HUES64 (cell line): ENCODE data around the gene ARHGAP10.

ENCODE experiments used
- H3K27ac ChIP-seq: 2 replicates; pipeline ENCODE4 v1.7.0; 2013; ENCODE audit warnings: low read depth, low read length, inconsistent platforms
- H3K27me3 ChIP-seq: 2 replicates; pipeline ENCODE4 v1.6.1; 2013; ENCODE audit warnings: mild to moderate bottlenecking, low read length; ENCODE audit not compliant: insufficient read depth
- H3K36me3 ChIP-seq: 2 replicates; pipeline ENCODE4 v1.6.1; 2013; ENCODE audit warnings: mild to moderate bottlenecking, low read length; ENCODE audit not compliant: insufficient read depth
- H3K4me1 ChIP-seq: 2 replicates; pipeline ENCODE4 v1.6.1; 2013; ENCODE audit warnings: mild to moderate bottlenecking, low read length, moderate library complexity; ENCODE audit not compliant: insufficient read depth
- H3K4me3 ChIP-seq: 2 replicates; pipeline ENCODE4 v1.5.1; 2013; ENCODE audit warnings: mild to moderate bottlenecking, low read length, moderate library complexity
- H3K9ac ChIP-seq: 2 replicates; pipeline ENCODE4 v1.6.1; 2013; ENCODE audit warnings: mild to moderate bottlenecking, low read depth, low read length
- H3K9me3 ChIP-seq: 2 replicates; pipeline ENCODE4 v1.6.1; 2013; ENCODE audit warnings: low read depth, low read length; ENCODE audit not compliant: insufficient read depth
- WGBS: fragments of 150-250, 120-280 bp; methylation state at CpG from one replicate; pipeline ENCODE4 v1.1.7; 2013; ENCODE audit warnings: missing lambda C conversion rate; 5-methylcytosine and 5-hydroxymethylcytosine counted together

ARHGAP10 gene

DNA sequence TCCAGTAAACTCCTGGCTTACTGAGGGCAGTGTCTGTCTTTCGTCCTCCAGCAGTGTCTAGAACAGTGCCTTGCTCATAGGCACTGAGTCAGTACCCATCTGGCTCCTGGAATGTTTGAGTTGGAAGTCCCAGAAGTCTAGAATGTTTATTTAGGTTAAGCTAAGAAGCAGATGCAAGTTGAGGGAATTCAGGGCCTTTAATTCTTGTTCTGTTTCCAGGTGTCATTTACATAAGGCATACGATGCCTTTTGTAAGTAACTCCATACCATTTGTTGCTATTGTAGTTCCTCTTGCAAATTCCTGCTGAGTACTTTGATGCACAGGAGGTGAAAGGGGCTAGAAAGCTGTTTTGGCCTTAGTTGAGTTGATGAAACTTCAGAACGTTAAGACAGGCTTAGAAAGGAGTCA lies 22.2 kb downstream of the ARHGAP10 start:
- no peak overlapping the region for H3K9ac ChIP-seq
- peak overlapping the region; percentile 72; the same call in 1 of the 2 replicates for H3K27ac ChIP-seq
- H3K27me3 ChIP-seq: no peaks in the 10 kb centered on the region
- peaks cover 28% of the 10 kb centered on the region for H3K4me1 ChIP-seq
- no peaks in the 10 kb centered on the region for H3K36me3 ChIP-seq
- no peak overlapping the region for H3K4me3 ChIP-seq
- no peaks in the 10 kb centered on the region for H3K9me3 ChIP-seq
- 35% methylated on average over 3 of the region's 3 CpGs for WGBS

DNA sequence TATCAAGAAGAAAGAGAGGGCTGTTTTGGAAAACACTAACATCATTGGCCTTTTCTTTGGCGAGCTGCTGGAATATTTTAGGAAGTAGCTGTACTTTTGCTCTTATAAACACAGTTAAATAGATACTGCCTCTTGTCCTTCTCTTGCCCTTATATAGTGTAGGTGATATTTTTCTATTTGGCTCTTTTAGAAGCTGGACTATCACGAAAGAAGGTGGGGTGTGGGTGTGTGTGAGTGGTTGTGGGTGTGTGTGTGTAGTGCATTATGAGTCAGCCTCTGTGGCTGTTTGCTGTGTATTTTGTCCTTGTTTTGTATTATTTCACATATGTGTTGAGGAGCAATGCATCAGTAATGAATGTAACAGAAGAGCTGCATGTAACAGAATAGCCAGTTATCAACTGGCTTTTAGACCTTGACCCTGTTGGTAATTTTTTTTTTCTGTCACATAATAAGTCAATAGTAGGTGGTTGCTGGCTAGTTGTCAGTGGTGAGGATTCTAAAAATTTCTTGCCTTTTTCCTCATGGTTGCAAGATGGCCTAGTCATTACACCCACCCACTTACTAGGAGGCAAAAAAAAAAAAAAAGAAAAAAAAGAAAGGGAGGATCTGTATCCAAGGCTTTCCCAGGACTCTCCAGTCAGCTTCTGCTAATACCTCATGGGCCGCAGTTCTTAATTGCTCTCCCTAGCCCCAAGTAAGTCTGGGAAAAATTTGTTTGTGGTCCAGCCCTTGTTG lies 23.8 kb downstream of the ARHGAP10 start:
- H3K36me3 ChIP-seq: no peaks in the 10 kb centered on the region
- no peaks in the 10 kb centered on the region for H3K9me3 ChIP-seq
- peaks cover 19% of the 10 kb centered on the region for H3K4me1 ChIP-seq
- WGBS: 98% methylated on average over 3 of the region's 3 CpGs
- no peak overlapping the region for H3K27ac ChIP-seq
- no peak overlapping the region for H3K9ac ChIP-seq
- no peaks in the 10 kb centered on the region for H3K27me3 ChIP-seq
- no peak overlapping the region for H3K4me3 ChIP-seq

DNA sequence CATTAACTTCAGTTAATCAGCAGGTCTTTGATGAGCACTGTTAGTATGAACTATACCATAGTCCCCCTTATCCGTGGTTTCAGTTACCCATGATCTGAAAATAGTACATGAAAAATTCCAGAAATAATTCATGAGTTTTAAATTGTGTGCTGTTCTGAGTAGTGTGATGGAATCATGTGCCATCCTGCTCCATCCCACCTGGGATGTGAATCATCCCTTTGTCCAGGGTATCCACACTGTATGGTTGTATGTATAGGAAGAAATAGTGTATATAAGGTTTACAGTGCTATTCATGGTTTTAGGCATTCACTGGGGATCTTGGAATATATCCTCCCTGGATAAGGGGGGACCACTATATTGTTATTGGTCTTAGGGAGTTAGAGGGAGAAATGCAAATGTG lies 24.5 kb downstream of the ARHGAP10 start:
- Histone ChIP-seq H3K4me1 (peaks cover 19% of the 10 kb centered on the region), H3K36me3 (no peaks in the 10 kb centered on the region), H3K4me3 (no peak overlapping the region), H3K27ac (no peak overlapping the region), H3K9me3 (no peaks in the 10 kb centered on the region), H3K27me3 (no peaks in the 10 kb centered on the region), H3K9ac (no peak overlapping the region)
- 88% methylated on average over 1 of the region's 1 CpG for WGBS

DNA sequence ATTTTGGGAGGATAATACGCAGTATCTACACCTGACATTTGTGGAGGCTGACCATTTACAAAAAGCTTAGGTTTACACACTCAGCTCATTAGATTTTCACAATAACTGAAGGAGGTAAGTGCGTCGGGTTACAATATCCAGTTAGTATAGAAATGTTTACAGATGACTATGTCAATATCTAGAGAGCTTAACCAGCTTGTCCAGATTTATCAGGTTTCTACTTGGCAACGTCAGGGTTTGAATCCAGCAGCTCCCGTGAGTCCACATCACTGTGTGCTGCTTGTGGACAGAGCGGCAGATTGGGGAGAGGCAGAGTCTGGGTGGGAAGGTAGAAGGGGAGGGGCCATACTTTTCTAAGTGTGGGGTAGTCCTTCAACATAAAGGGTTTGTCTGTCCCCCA lies 28.3 kb downstream of the ARHGAP10 start:
- H3K4me3 ChIP-seq: no peak overlapping the region
- no peaks in the 10 kb centered on the region for H3K27me3 ChIP-seq
- no peaks in the 10 kb centered on the region for H3K9me3 ChIP-seq
- no peak overlapping the region for H3K9ac ChIP-seq
- 96% methylated on average over 6 of the region's 6 CpGs for WGBS
- H3K4me1 ChIP-seq: 0 out of 2 replicates have a peak, but pooled peaks cover 3% of the 10 kb centered on the region
- H3K36me3 ChIP-seq: no peaks in the 10 kb centered on the region
- H3K27ac ChIP-seq: no peak overlapping the region

DNA sequence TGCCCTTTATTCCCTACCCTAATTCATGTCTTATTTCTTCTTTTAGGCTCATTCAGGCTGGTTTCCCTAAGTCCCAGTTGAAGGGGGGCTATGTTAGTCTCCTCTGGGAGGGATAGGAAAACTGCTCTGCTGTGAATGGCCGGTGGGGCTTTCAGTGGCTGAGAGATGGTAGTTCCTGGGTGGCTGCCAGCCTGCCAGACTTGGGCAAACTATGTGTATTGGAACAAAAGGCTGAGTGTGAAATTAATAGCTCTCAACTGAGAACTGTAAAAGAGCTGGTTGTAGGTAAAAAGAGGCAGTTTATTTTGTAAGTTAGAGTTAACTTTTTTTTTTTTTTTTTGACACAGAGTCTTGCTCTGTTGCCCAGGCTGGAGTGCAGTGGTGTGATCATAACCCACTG lies 28.8 kb downstream of the ARHGAP10 start:
- Histone ChIP-seq H3K27me3 (no peaks in the 10 kb centered on the region), H3K9ac (no peak overlapping the region), H3K27ac (no peak overlapping the region), H3K36me3 (no peaks in the 10 kb centered on the region), H3K4me3 (no peak overlapping the region), H3K4me1 (no peaks in the 10 kb centered on the region), H3K9me3 (no peaks in the 10 kb centered on the region)
- 84% methylated on average over 1 of the region's 1 CpG for WGBS

DNA sequence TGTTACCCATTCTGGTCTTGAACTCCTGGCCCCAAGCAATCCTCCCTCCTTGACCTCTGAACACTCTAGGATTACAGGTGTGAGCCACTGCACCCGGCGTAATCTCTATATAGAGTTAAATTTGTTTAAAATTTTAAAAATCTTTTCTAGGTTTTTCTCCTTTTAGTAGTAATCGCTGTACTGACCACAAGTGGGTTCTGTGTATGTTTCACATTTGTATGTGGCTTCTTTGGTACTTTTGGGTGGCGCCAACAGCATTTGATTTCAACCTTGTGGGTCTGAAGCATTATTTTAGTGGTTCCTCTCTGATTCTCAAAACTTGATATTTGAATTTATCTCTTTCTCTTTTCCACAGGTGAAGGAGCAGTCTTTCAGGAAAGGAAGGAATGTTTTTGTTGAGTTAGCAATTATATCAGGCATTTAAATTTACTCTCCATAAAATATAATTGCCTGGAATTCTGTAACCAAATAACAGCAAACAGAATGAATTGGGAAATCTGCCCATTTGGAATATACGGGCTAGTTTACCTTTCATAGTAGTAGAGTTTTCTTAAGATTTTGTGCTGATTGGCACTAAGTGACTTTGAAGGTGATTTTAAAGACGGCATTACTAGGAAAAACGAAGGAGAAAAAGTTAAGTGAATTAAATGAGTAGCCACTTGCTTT lies 29.5 kb downstream of the ARHGAP10 start:
- Histone ChIP-seq H3K27me3 (no peaks in the 10 kb centered on the region), H3K4me1 (no peaks in the 10 kb centered on the region), H3K9me3 (no peaks in the 10 kb centered on the region), H3K27ac (no peak overlapping the region), H3K9ac (no peak overlapping the region), H3K36me3 (no peaks in the 10 kb centered on the region), H3K4me3 (no peak overlapping the region)
- WGBS: 95% methylated on average over 5 of the region's 7 CpGs

DNA sequence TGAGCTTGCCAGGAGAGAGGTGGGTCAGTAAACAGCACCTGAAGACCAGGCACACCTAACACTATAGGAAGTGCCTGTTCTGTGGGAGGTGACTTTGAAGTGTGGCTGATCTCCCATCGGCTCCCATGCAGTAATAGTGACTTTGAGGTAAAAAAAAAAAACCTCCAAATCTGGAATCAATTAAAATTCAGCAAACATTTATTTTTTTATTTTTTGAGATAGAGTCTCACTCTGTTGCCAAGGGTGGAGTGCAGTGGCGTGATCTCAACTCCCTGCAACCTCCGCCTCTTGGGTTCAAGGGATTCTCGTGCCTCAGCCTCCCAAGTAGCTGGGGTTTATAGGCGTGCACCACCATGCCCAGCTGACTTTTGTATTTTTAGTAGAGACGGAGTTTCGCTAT lies 32.4 kb downstream of the ARHGAP10 start:
- no peak overlapping the region for H3K27ac ChIP-seq
- H3K4me3 ChIP-seq: no peak overlapping the region
- H3K4me1 ChIP-seq: no peaks in the 10 kb centered on the region
- H3K9me3 ChIP-seq: no peaks in the 10 kb centered on the region
- no peaks in the 10 kb centered on the region for H3K27me3 ChIP-seq
- no peaks in the 10 kb centered on the region for H3K36me3 ChIP-seq
- H3K9ac ChIP-seq: no peak overlapping the region
- WGBS: 78% methylated on average over 6 of the region's 7 CpGs

DNA sequence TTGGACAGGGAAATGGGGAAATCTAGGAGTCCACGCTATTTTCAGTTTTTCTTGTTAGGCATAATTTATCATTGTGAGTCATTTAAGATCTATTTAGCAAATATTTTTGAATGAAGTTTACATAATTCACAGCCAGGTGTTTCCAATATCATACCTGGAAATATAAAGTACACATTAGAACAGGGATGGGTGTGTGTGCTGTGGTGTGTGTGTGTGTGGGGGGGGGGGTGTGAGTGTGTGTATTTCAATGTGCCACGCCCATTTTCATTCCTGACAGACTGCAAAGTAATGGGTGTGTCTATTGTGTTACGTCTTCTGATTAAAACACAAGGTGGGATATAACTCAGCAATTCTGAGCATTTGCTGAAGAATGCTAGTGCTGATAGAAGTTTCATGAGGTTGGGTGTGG lies 33.2 kb downstream of the ARHGAP10 start:
- Histone ChIP-seq H3K27ac (no peak overlapping the region), H3K9ac (no peak overlapping the region), H3K36me3 (no peaks in the 10 kb centered on the region), H3K4me3 (no peak overlapping the region), H3K27me3 (no peaks in the 10 kb centered on the region), H3K4me1 (no peaks in the 10 kb centered on the region), H3K9me3 (no peaks in the 10 kb centered on the region)
- 99% methylated on average over 3 of the region's 3 CpGs for WGBS

DNA sequence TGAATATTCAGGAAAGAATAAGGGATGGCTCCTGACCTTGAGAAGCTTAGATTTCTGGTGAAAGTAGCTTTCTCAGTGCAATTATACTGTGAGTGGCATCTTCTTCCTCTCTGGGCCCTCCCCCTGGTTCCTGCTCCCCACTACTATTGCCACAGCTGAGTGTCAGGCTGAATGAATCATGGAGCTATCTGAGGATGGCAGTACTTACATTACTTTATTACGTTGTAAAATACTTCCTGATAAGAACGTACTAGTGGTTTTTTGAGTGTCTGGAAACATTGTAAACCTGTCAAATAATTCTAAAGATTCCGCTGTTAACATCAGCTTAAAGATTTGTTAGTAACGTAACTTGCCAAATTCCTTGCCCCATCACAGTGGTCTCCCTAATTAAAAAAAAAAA lies 36.2 kb downstream of the ARHGAP10 start:
- H3K4me1 ChIP-seq: peaks cover 11% of the 10 kb centered on the region; the same call in 1 of the 2 replicates

DNA sequence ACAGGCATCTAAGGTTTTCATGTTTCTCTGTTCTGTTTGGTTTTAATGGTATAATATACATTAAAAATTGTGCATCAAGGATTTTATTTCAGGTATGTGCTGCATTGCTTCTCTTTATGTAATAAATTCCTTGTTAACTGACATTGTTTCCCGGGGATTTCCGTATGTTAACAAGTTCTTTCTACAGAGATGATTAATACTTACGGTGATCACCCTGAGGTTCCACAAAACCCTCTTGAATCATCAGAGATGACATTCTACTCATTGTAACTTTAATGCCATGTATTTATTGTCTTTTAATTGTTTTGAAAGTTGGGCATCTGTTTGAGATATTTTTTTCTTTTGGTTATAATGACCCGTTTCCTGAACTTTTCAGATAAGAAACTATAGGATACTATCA lies 37.5 kb downstream of the ARHGAP10 start:
- Histone ChIP-seq H3K27ac (no peak overlapping the region), H3K9me3 (no peaks in the 10 kb centered on the region), H3K4me1 (peaks cover 11% of the 10 kb centered on the region; the same call in 1 of the 2 replicates), H3K4me3 (no peak overlapping the region), H3K36me3 (no peaks in the 10 kb centered on the region), H3K27me3 (no peaks in the 10 kb centered on the region), H3K9ac (no peak overlapping the region)
- WGBS: 90% methylated on average over 4 of the region's 4 CpGs

More for the DNA sequence above, 36.2 kb downstream of the ARHGAP10 start:
- WGBS: 100% methylated on average over 2 of the region's 4 CpGs
- no peaks in the 10 kb centered on the region for H3K27me3 ChIP-seq
- no peaks in the 10 kb centered on the region for H3K9me3 ChIP-seq
- H3K4me3 ChIP-seq: no peak overlapping the region
- no peaks in the 10 kb centered on the region for H3K36me3 ChIP-seq
- no peak overlapping the region for H3K27ac ChIP-seq
- no peak overlapping the region for H3K9ac ChIP-seq

DNA sequence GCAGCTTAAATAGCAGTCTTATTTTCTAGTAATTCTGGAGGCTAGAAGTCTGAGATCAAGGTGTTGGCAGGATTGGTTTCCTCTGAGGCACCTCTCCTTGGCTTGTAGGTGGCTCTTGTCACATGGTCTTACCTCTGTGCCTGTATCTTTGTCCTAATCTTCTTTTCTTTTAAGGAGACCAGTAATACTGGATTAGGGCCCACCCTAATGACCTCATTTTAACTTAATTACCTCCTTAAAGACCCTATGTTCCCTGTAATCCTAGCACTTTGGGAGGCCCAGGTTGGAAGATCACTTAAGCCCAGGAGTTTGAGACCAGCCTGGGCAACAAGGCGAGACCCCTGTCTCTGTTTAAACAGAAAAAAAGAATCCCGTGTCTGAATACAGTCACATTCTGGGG lies 38.9 kb downstream of the ARHGAP10 start:
- H3K4me1 ChIP-seq: peaks cover 11% of the 10 kb centered on the region; the same call in 1 of the 2 replicates
- no peak overlapping the region for H3K27ac ChIP-seq
- no peak overlapping the region for H3K9ac ChIP-seq
- no peak overlapping the region for H3K4me3 ChIP-seq
- WGBS: 91% methylated on average over 2 of the region's 2 CpGs
- no peaks in the 10 kb centered on the region for H3K9me3 ChIP-seq
- H3K36me3 ChIP-seq: no peaks in the 10 kb centered on the region
- H3K27me3 ChIP-seq: no peaks in the 10 kb centered on the region
